GM12878 (cell line): ENCODE measurements around the gene LYSMD2. TPM values are rescaled to one million over a fixed set of nuclear protein-coding genes. Genes with fewer than 3 reads are reported as not detected.

ENCODE experiments used
- ATAC-seq: fragments of 200-7000 bp; cut with Tn5 transposase; 3 replicates; pipeline ENCODE4 v1.9.1; 2020; ENCODE audit warnings: mild to moderate bottlenecking, moderate library complexity
- BruUV-seq: library from RNA; stranded (reverse); fragments of 400-500 nt; replicated peaks from 2 replicates; lab custom pipeline; 2021; lab: Mats Ljungman, UMichigan
- CTCF ChIA-PET: fragments of 300-600 bp; sonication (Branson Sonifier 250); formaldehyde crosslinking; extraction: SDS; loops from one replicate; lab custom pipeline; 2021; ENCODE audit warnings: inconsistent platforms; lab: Yijun Ruan, JAX
- POLR2A ChIA-PET: fragments of 350-600 bp; formaldehyde crosslinking; extraction: SDS; loops from one replicate; lab custom pipeline; 2021; ENCODE audit warnings: inconsistent platforms; lab: Charles Lee
- RAD21 ChIA-PET: fragments of 300-600 bp; sonication (Branson Sonifier 250); formaldehyde crosslinking; loops from one replicate; lab custom pipeline; 2023; ENCODE audit warnings: antibody characterized with exemption; ENCODE audit not compliant: unreplicated experiment; lab: Charles Lee
- SMC1A ChIA-PET: fragments of 300-600 bp; sonication (Branson Sonifier 250); formaldehyde crosslinking; loops from one replicate; lab custom pipeline; 2023; ENCODE audit not compliant: unreplicated experiment, uncharacterized antibody; lab: Charles Lee
- DNase-seq: peaks from one replicate; pipeline ENCODE4 v3.0.0-alpha.2; 2011; ENCODE audit warnings: low read depth, low spot score
- FAIRE-seq: peaks from 3 replicates; lab custom pipeline; 2011; peaks lifted over from hg19 to GRCh38; lab: Jason Lieb, UNC
- H2AFZ ChIP-seq: 2 replicates; pipeline ENCODE4 v1.6.0; 2011; ENCODE audit warnings: low read depth, low read length, control low read depth; ENCODE audit not compliant: control insufficient read depth
- H3K27ac ChIP-seq: 2 replicates; pipeline ENCODE4 v1.5.1; 2011; ENCODE audit warnings: control low read depth; ENCODE audit not compliant: control insufficient read depth, insufficient read depth
- H3K27me3 ChIP-seq, 2 experiments: replicated peaks in 1 of 2; 2 replicates each; pipeline versions ENCODE4 v1.6.0 to v1.6.1; 2011; ENCODE audit warnings: low read length in 1 of 2; ENCODE audit not compliant: control insufficient read depth in 2 of 2, insufficient read depth in 2 of 2
- H3K36me3 ChIP-seq, 2 experiments: 2 replicates each; pipeline ENCODE4 v1.5.1; 2011; ENCODE audit warnings: low read length in 1 of 2; ENCODE audit not compliant: control insufficient read depth in 2 of 2, insufficient read depth in 2 of 2
- H3K4me1 ChIP-seq: 2 replicates; pipeline ENCODE4 v1.6.1; 2011; ENCODE audit warnings: mild to moderate bottlenecking, low read length, moderate library complexity, mixed read lengths; ENCODE audit not compliant: control insufficient read depth, insufficient read depth
- H3K4me2 ChIP-seq: 2 replicates; pipeline ENCODE4 v1.6.0; 2011; ENCODE audit warnings: control low read depth; ENCODE audit not compliant: control insufficient read depth, insufficient read depth
- H3K4me3 ChIP-seq: fragments of 200-600 bp; sonication (generic); 2 replicates; pipeline ENCODE4 v1.5.1; 2016
- H3K79me2 ChIP-seq: 2 replicates; pipeline ENCODE4 v1.6.0; 2011; ENCODE audit warnings: low read length; ENCODE audit not compliant: control insufficient read depth, insufficient read depth
- H3K9ac ChIP-seq: 2 replicates; pipeline ENCODE4 v1.8.0; 2011; ENCODE audit warnings: low read length, control low read depth, mixed read lengths; ENCODE audit not compliant: control insufficient read depth, insufficient read depth
- H3K9me3 ChIP-seq: replicated peaks from 3 replicates; pipeline ENCODE4 v1.5.1; 2011; ENCODE audit warnings: mild to moderate bottlenecking, low read length; ENCODE audit not compliant: control insufficient read depth, insufficient read depth
- H4K20me1 ChIP-seq: 2 replicates; pipeline ENCODE4 v1.6.0; 2011; ENCODE audit not compliant: control insufficient read depth, insufficient read depth
- ATF2 ChIP-seq: IDR thresholded peaks from 2 replicates; pipeline ENCODE4 v1.6.1; 2012; ENCODE audit warnings: low read length, inconsistent platforms
- BRCA1 ChIP-seq: IDR thresholded peaks from 2 replicates; pipeline ENCODE4 v1.6.1; 2011; ENCODE audit warnings: low read depth, low read length, improper control_type of control experiment
- CREB1 ChIP-seq: IDR thresholded peaks from 2 replicates; pipeline ENCODE4 v1.6.1; 2012; ENCODE audit warnings: low read depth, mild to moderate bottlenecking, inconsistent platforms
- CTCF ChIP-seq, 3 experiments: IDR thresholded peaks in 2 of 3; conservative IDR thresholded peaks in 1 of 3; 2 replicates each; pipeline ENCODE4 v1.5.1; 2011; ENCODE audit warnings: low read depth in 3 of 3, low read length in 3 of 3, mild to moderate bottlenecking in 3 of 3, control low read depth in 2 of 3, moderate library complexity in 2 of 3, inconsistent platforms in 1 of 3, mixed read lengths in 1 of 3; ENCODE audit not compliant: control insufficient read depth in 2 of 3, insufficient read depth in 1 of 3; ENCODE audit errors: extremely low read depth in 1 of 3
- EP300 ChIP-seq, 2 experiments: fragments of 150-350 bp in 1 of 2; IDR thresholded peaks; 2 replicates each; pipeline ENCODE4 v1.6.1; 2011 to 2012; ENCODE audit warnings: low read depth in 2 of 2, low read length in 2 of 2, borderline replicate concordance in 1 of 2, improper control_type of control experiment in 1 of 2, inconsistent platforms in 1 of 2; ENCODE audit not compliant: control insufficient read depth in 1 of 2
- GATAD2B ChIP-seq: fragments of 450-650 bp; conservative IDR thresholded peaks from 2 replicates; pipeline ENCODE4 v1.6.1; 2017; ENCODE audit warnings: low read depth, mild to moderate bottlenecking, moderate library complexity
- MTA3 ChIP-seq: IDR thresholded peaks from 2 replicates; pipeline ENCODE4 v1.6.1; 2012; ENCODE audit warnings: low read length, inconsistent platforms, borderline replicate concordance
- NRF1 ChIP-seq: conservative IDR thresholded peaks from 2 replicates; pipeline ENCODE4 v1.6.1; 2011; ENCODE audit warnings: mild to moderate bottlenecking, low read depth, low read length, improper control_type of control experiment
- POLR2AphosphoS5 ChIP-seq: IDR thresholded peaks from 2 replicates; pipeline ENCODE4 v1.6.1; 2011; ENCODE audit warnings: mild to moderate bottlenecking, low read length, inconsistent platforms
- RELA ChIP-seq: fragments of 450-650 bp; IDR thresholded peaks from 2 replicates; pipeline ENCODE4 v1.8.0; 2014; ENCODE audit warnings: borderline replicate concordance; ENCODE audit not compliant: partially characterized antibody
- SIN3A ChIP-seq: IDR thresholded peaks from 2 replicates; pipeline ENCODE4 v1.6.1; 2012; ENCODE audit warnings: low read depth, low read length, improper control_type of control experiment
- SIX5 ChIP-seq: IDR thresholded peaks from 2 replicates; pipeline ENCODE4 v1.6.1; 2011; ENCODE audit warnings: mild to moderate bottlenecking, low read depth, low read length, moderate library complexity; ENCODE audit not compliant: severe bottlenecking
- SMC3 ChIP-seq: IDR thresholded peaks from 2 replicates; pipeline ENCODE4 v1.6.1; 2011; ENCODE audit warnings: low read length, improper control_type of control experiment, borderline replicate concordance
- SREBF1 ChIP-seq: IDR thresholded peaks from 2 replicates; pipeline ENCODE4 v1.6.1; 2012; ENCODE audit warnings: mild to moderate bottlenecking, low read length
- YBX1 ChIP-seq: fragments of 450-650 bp; IDR thresholded peaks from 2 replicates; pipeline ENCODE4 v1.6.1; 2016; ENCODE audit warnings: antibody characterized with exemption
- ZNF207 ChIP-seq: fragments of 450-650 bp; IDR thresholded peaks from 2 replicates; pipeline ENCODE4 v1.6.1; 2014; ENCODE audit warnings: antibody characterized with exemption, mild to moderate bottlenecking, borderline replicate concordance
- ZNF217 ChIP-seq: fragments of 450-650 bp; IDR thresholded peaks from 2 replicates; pipeline ENCODE4 v1.6.1; 2017; ENCODE audit warnings: antibody characterized with exemption, mild to moderate bottlenecking
- WGBS: methylation state at CpG from one replicate; pipeline ENCODE4 v1.1.6; 2016; ENCODE audit warnings: low lambda C conversion rate; ENCODE audit not compliant: insufficient replicate concordance, insufficient coverage; ENCODE audit errors: missing lambda C conversion rate; 5-methylcytosine and 5-hydroxymethylcytosine counted together
- in situ Hi-C: fragments of 300-500 bp; cut with MboI; formaldehyde crosslinking; loops from 9 replicates; pipeline ENCODE4 v1.14.3; 2018; ENCODE audit warnings: mixed read lengths
- intact Hi-C: fragments of 100-400 bp; cut with micrococcal nuclease; formaldehyde crosslinking; loops from one replicate; pipeline ENCODE4 v1.14.2; 2022; ENCODE audit not compliant: unreplicated experiment
- polyA plus RNA-seq, 11 experiments: library from polyadenylated mRNA; depleted of rRNA in 4 of 11; unstranded in 6 of 11; stranded (reverse) in 5 of 11; fragments of >200 nt; fragmentation: Nextera tagmentation in 4 of 11; fragmentation: Illumina TruSeq in 1 of 11; extraction: Ambion mirVana in 4 of 11; extraction: Trizol in 1 of 11; gene quantifications; 1 replicate in 1 of 11; 2 replicates in 10 of 11; pipeline versions ENCODE4 v1.2.1 to v1.2.3, GENCODE V29; 2011 to 2016; ENCODE audit warnings: inconsistent platforms in 2 of 11, missing spikeins in 2 of 11, low read depth in 1 of 11
- total RNA-seq, 4 experiments: library from RNA; depleted of rRNA in 3 of 4; stranded (reverse); fragments of >200 nt in 3 of 4; fragmentation: Illumina TruSeq in 1 of 4; extraction: Trizol in 1 of 4; gene quantifications; 2 replicates each; pipeline versions ENCODE4 v1.2.1 to v1.2.3, GENCODE V29; 2013 to 2021

The LYSMD2 gene
- total and polyA plus RNA-seq, 10 of the 15 experiments (the other 5 are each of a cell fraction or from before 2014, with no cell fraction given), result 30.5 to 61.3 (median 45.4) TPM

- Histone ChIP-seq H3K9ac (no peak overlapping the region), H3K27ac (no peak overlapping the region), H3K27me3 (peaks cover 0 to 4% of the 10 kb centered on the region in 2 experiments; a peak in 1 of 4 replicates), H4K20me1 (no peaks in the 10 kb centered on the region), H3K4me3 (no peak overlapping the region), H3K4me2 (no peak overlapping the region), H3K79me2 (no peaks in the 10 kb centered on the region), H2AFZ (no peak overlapping the region), H3K36me3 (no peaks in the 10 kb centered on the region), H3K9me3 (no peaks in the 10 kb centered on the region), H3K4me1 (no peaks in the 10 kb centered on the region)
- in situ Hi-C loops, result no loop called here
- intact Hi-C loops, result no loop called here
- DNase-seq (no peak), FAIRE-seq (no peak), ATAC-seq (peak; percentile 65; the same call in 2 of the 3 replicates)
- POLR2A ChIA-PET, result no interaction called here
- no peak for TF ChIP-seq SIN3A
- no peak for TF ChIP-seq SREBF1
- TF ChIP-seq SIX5, result no peak
- TF ChIP-seq NRF1, result no peak
- no peak for TF ChIP-seq RELA
- TF ChIP-seq ZNF207, result no peak
- TF ChIP-seq YBX1, result no peak
- TF ChIP-seq SMC3, result peak; percentile 42; the same call in 1 of the 2 replicates
- TF ChIP-seq ZNF217, result no peak
- TF ChIP-seq EP300 (IDR thresholded peaks at IDR 0.05; ENCODE audit: borderline replicate concordance in 1 of 2, control insufficient read depth in 1 of 2, low read depth in 2 of 2, low read length in 2 of 2), result no peak
- no peak for TF ChIP-seq BRCA1
- no peak for TF ChIP-seq GATAD2B
- no peak for TF ChIP-seq MTA3
- TF ChIP-seq POLR2AphosphoS5, result no peak
- no peak for TF ChIP-seq CREB1
- no peak for TF ChIP-seq ATF2
- peak; percentile 13 to 23 (median 21); a peak in 2 of 6 replicates for TF ChIP-seq CTCF (IDR thresholded peaks at IDR 0.05 in 2 of 3, conservative IDR thresholded peaks at IDR 0.05 in 1 of 3; ENCODE audit: control insufficient read depth in 2 of 3, extremely low read depth in 1 of 3, insufficient read depth in 1 of 3, low read depth in 3 of 3, low read length in 3 of 3)
- BruUV-seq, result no TSS peak
- SMC1A ChIA-PET, result interaction anchor here (0.9 to 4.5 kb wide), 6 partner anchors 8 to 281 kb away, joined by 3 to 18 read pairs (median 6); no protein-coding TSS in a partner anchor
- RAD21 ChIA-PET, result interaction anchor here (1.0 to 1.4 kb wide), 4 partner anchors 38 to 88 kb away, joined by 3 to 7 read pairs (median 5); no protein-coding TSS in a partner anchor
- CTCF ChIA-PET, result interaction anchor here (1.1 to 3.7 kb wide), 4 partner anchors 39 to 88 kb away, joined by 4 to 13 read pairs (median 9); no protein-coding TSS in a partner anchor
- WGBS, result 91% methylated on average over 2 of the region's 2 CpGs
These were observed 48.6 kb downstream of the LYSMD2 start for GRCh38 chr15:51688863-51689262.
